Progenitor cell of endocrine pancreas (in vitro differentiated cells): Measurements from ENCODE around the gene PGGHG. TPM values are rescaled to one million over a fixed set of nuclear protein-coding genes. Genes with fewer than 3 reads are reported as not detected.

Experiments
- DNase-seq: peaks from one replicate; pipeline ENCODE4 v3.0.0; 2021; ENCODE audit warnings: low spot score; ENCODE audit not compliant: unreplicated experiment
- H3K27ac Mint-ChIP-seq: 2 replicates; pipeline ENCODE4 v1.8.0; 2021; ENCODE audit warnings: mild to moderate bottlenecking, moderate library complexity, mixed read lengths
- H3K27me3 Mint-ChIP-seq: 2 replicates; pipeline ENCODE4 v1.8.0; 2021; ENCODE audit warnings: mixed read lengths
- H3K36me3 Mint-ChIP-seq: 2 replicates; pipeline ENCODE4 v1.8.0; 2022; ENCODE audit warnings: mixed read lengths; ENCODE audit not compliant: insufficient read depth
- H3K4me1 Mint-ChIP-seq: 2 replicates; pipeline ENCODE4 v1.8.0; 2021; ENCODE audit warnings: low read depth, mixed read lengths
- H3K4me3 Mint-ChIP-seq: 2 replicates; pipeline ENCODE4 v1.8.0; 2021; ENCODE audit warnings: low read depth, mild to moderate bottlenecking, moderate library complexity, mixed read lengths
- H3K9me3 Mint-ChIP-seq: 2 replicates; pipeline ENCODE4 v1.8.0; 2021; ENCODE audit warnings: low read depth, mixed read lengths
- total RNA-seq: library from RNA; stranded (reverse); gene quantifications from 2 replicates; pipeline ENCODE4 v1.2.1, GENCODE V29; 2021
- TF ChIP-seq, protein P1 (sequence below): fragments of 200-600 bp; sonication (generic); IDR thresholded peaks from one replicate; pipeline ENCODE4 v1.5.0; 2021; ENCODE audit warnings: antibody characterized with exemption, mild to moderate bottlenecking; ENCODE audit not compliant: unreplicated experiment

The PGGHG gene
- total RNA-seq, 1 donor from 2014 or later = 67.0 TPM

DNA sequence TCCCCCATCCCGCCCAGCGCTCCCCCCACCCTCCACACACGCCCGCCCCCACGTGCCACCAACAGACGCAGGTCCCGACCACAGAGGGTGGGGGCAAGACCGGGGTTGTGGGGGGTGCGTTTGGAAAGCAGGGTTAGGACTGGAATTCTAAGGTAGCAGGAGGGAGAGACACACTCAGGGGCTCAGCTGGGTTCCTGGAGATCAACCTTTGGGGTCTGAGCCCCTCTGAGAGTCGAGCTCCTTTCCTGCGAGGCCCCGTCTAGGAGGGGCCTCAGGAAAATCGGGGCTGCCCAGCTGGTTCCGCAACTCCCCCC is 429 bp downstream of the PGGHG start:
- DNase-seq = no peak
- no peaks in the 10 kb centered on the region for H3K9me3 Mint-ChIP-seq
- H3K27me3 Mint-ChIP-seq = peaks cover 16% of the 10 kb centered on the region
- no peak overlapping the region for H3K27ac Mint-ChIP-seq
- TF ChIP-seq, protein P1, sequence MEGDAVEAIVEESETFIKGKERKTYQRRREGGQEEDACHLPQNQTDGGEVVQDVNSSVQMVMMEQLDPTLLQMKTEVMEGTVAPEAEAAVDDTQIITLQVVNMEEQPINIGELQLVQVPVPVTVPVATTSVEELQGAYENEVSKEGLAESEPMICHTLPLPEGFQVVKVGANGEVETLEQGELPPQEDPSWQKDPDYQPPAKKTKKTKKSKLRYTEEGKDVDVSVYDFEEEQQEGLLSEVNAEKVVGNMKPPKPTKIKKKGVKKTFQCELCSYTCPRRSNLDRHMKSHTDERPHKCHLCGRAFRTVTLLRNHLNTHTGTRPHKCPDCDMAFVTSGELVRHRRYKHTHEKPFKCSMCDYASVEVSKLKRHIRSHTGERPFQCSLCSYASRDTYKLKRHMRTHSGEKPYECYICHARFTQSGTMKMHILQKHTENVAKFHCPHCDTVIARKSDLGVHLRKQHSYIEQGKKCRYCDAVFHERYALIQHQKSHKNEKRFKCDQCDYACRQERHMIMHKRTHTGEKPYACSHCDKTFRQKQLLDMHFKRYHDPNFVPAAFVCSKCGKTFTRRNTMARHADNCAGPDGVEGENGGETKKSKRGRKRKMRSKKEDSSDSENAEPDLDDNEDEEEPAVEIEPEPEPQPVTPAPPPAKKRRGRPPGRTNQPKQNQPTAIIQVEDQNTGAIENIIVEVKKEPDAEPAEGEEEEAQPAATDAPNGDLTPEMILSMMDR = no peak
- peak overlapping the region; percentile 69 for H3K4me3 Mint-ChIP-seq
- peaks cover 2% of the 10 kb centered on the region for H3K36me3 Mint-ChIP-seq
- peaks cover 5% of the 10 kb centered on the region for H3K4me1 Mint-ChIP-seq

DNA sequence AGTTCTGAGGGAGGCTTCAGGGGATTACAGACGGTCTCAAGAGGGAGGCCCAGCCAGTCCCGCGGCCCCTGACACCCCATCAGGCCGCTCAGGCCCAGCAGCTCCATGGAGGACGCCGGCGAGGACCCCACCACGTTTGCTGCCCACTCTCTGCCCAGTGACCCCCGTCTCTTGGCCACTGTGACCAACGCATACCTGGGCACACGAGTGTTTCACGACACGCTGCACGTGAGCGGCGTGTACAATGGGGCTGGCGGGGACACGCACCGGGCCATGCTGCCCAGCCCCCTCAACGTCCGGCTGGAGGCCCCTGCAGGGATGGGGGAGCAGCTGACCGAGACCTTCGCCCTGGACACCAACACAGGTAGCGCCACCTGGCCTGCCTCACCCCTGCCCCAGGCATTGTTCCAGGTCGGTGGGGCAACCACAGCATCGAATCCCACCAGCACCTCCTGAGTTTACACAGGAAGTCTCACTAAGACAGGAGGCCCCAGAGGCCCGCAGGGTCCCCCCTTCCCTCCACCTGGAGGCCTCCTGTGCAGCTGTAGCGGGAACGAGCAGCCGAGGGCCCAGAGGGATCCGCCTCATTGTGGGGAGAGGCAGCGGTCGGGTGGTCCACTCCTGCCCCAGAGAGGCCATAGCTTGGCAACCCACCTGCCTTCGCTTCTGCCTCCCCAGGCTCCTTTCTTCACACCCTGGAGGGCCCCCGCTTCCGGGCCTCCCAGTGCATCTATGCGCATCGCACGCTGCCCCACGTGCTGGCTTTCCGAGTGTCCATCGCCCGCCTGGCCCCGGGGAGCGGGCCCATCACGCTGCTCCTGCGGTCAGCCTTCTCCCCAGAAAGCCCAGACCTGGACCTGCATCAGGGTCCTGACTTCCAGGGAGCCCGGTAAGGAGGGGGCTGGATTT is 1.0 kb downstream of the PGGHG start:
- TF ChIP-seq, protein P1 = no peak
- peaks cover 2% of the 10 kb centered on the region for H3K36me3 Mint-ChIP-seq
- H3K4me1 Mint-ChIP-seq = peaks cover 5% of the 10 kb centered on the region
- DNase-seq = no peak
- H3K27ac Mint-ChIP-seq = no peak overlapping the region
- peaks cover 16% of the 10 kb centered on the region for H3K27me3 Mint-ChIP-seq
- H3K4me3 Mint-ChIP-seq = peak overlapping the region; percentile 69
- H3K9me3 Mint-ChIP-seq = no peaks in the 10 kb centered on the region

GRCh38 chr11:290621-291231 is 1.8 kb downstream of the PGGHG start:
- DNase-seq = no peak
- Mint-ChIP-seq H3K4me3 (peak overlapping the region; percentile 44), H3K36me3 (peaks cover 2% of the 10 kb centered on the region), H3K4me1 (peaks cover 5% of the 10 kb centered on the region), H3K27me3 (peaks cover 14% of the 10 kb centered on the region), H3K27ac (no peak overlapping the region), H3K9me3 (no peaks in the 10 kb centered on the region)
- TF ChIP-seq, protein P1 = no peak

DNA sequence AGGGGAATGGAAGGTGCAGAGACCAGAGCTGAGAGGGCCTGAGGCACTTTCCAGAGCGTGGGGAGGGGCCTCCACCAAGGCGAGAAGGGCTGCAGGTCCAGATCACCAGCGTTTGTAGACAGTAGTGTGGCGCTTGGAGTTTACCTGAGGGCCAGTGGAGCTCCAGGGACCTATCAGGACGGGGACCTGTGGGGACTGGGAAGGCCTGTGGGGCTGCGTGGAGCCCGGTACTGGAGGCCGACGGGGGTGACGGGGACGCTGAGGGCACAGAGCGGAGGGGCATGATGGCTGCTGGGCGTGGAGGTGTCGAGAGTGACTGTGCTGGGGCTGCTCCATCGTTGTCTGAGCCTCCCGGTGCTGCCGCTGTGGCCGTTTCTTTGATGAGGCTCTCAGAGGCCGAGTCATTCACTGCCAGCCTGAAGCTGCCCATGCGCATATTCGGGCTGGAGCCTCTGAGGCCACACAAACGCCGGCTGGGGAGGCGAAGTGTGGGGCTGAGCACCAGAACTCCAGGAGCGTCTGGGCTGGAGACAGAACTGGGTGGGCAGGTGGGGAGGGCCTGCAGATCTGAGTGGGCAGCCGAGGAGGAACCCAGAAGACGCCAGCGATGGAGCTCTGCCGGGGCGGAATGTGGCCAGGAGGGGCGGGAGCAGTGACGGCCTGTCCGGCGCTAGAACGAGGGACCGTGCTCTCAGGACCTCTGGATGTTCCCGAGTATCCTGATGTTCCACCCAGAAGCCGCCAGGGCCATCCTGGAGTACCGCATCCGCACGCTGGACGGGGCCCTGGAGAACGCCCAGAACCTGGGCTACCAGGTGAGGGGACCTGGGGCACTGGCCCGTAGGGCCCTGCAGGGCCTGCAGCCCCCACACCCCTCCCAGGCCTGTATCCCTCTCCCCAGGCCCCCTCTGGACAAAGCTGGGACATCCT is 2.6 kb downstream of the PGGHG start:
- DNase-seq = no peak
- TF ChIP-seq, protein P1 = no peak
- Mint-ChIP-seq H3K4me3 (no peak overlapping the region), H3K9me3 (no peaks in the 10 kb centered on the region), H3K4me1 (peaks cover 5% of the 10 kb centered on the region), H3K27ac (no peak overlapping the region), H3K36me3 (peaks cover 2% of the 10 kb centered on the region), H3K27me3 (peaks cover 11% of the 10 kb centered on the region)
